ENCODE data around the gene SERAC1.

Gene SERAC1

GRCh38 chr6:158122048-158122447 lies 46.0 kb downstream of the SERAC1 start:
- no peaks in the 10 kb centered on the region for H3K27me3 Mint-ChIP-seq
- peaks cover 13% of the 10 kb centered on the region for H3K36me3 Mint-ChIP-seq (ENCODE audit: low read depth)
- H3K4me3 Mint-ChIP-seq, result no peak overlapping the region

GRCh38 chr6:158121335-158121734 lies 46.7 kb downstream of the SERAC1 start:
- peaks cover 16% of the 10 kb centered on the region for H3K36me3 Mint-ChIP-seq (ENCODE audit: low read depth)
- H3K4me3 Mint-ChIP-seq, result no peak overlapping the region
- H3K27me3 Mint-ChIP-seq, result no peaks in the 10 kb centered on the region
- no peaks in the 10 kb centered on the region for H3K4me1 Mint-ChIP-seq (ENCODE audit: low read depth)
- no peak for DNase-seq
- no peak overlapping the region for H3K27ac Mint-ChIP-seq
- no peaks in the 10 kb centered on the region for H3K9me3 Mint-ChIP-seq

More at GRCh38 chr6:158122048-158122447, 46.0 kb downstream of the SERAC1 start:
- no peaks in the 10 kb centered on the region for H3K9me3 Mint-ChIP-seq
- no peak for DNase-seq
- no peaks in the 10 kb centered on the region for H3K4me1 Mint-ChIP-seq (ENCODE audit: low read depth)
- no peak overlapping the region for H3K27ac Mint-ChIP-seq

- Mint-ChIP-seq H3K27ac (no peak overlapping the region), H3K4me1 (ENCODE audit: low read depth) (no peaks in the 10 kb centered on the region), H3K27me3 (no peaks in the 10 kb centered on the region), H3K4me3 (no peak overlapping the region), H3K9me3 (no peaks in the 10 kb centered on the region), H3K36me3 (ENCODE audit: low read depth) (peaks cover 22% of the 10 kb centered on the region)
- no peak for DNase-seq
Observed at GRCh38 chr6:158118886-158119285, 49.2 kb downstream of the SERAC1 start.

- no peaks in the 10 kb centered on the region for H3K27me3 Mint-ChIP-seq
- H3K27ac Mint-ChIP-seq, result no peak overlapping the region
- peaks cover 36% of the 10 kb centered on the region for H3K36me3 Mint-ChIP-seq (ENCODE audit: low read depth)
- no peaks in the 10 kb centered on the region for H3K4me1 Mint-ChIP-seq (ENCODE audit: low read depth)
- no peaks in the 10 kb centered on the region for H3K9me3 Mint-ChIP-seq
- no peak for DNase-seq
- H3K4me3 Mint-ChIP-seq, result no peak overlapping the region
Observed at GRCh38 chr6:158115508-158115907, 52.6 kb downstream of the SERAC1 start.

- peaks cover 36% of the 10 kb centered on the region for H3K36me3 Mint-ChIP-seq (ENCODE audit: low read depth)
- H3K27ac Mint-ChIP-seq, result no peak overlapping the region
- H3K9me3 Mint-ChIP-seq, result no peaks in the 10 kb centered on the region
- H3K4me3 Mint-ChIP-seq, result no peak overlapping the region
- DNase-seq, result no peak
- no peaks in the 10 kb centered on the region for H3K27me3 Mint-ChIP-seq
- H3K4me1 Mint-ChIP-seq (ENCODE audit: low read depth), result no peaks in the 10 kb centered on the region
Observed at GRCh38 chr6:158115102-158115501, 53.0 kb downstream of the SERAC1 start.

- Mint-ChIP-seq H3K4me1 (ENCODE audit: low read depth) (no peaks in the 10 kb centered on the region), H3K27me3 (no peaks in the 10 kb centered on the region)
Observed at GRCh38 chr6:158113802-158114201, 54.3 kb downstream of the SERAC1 start.

GRCh38 chr6:158111987-158112386 lies 56.1 kb downstream of the SERAC1 start:
- peaks cover 38% of the 10 kb centered on the region for H3K36me3 Mint-ChIP-seq (ENCODE audit: low read depth)
- no peaks in the 10 kb centered on the region for H3K27me3 Mint-ChIP-seq
- no peak overlapping the region for H3K27ac Mint-ChIP-seq
- H3K9me3 Mint-ChIP-seq, result no peaks in the 10 kb centered on the region
- no peaks in the 10 kb centered on the region for H3K4me1 Mint-ChIP-seq (ENCODE audit: low read depth)
- H3K4me3 Mint-ChIP-seq, result no peak overlapping the region
- no peak for DNase-seq

More at GRCh38 chr6:158113802-158114201, 54.3 kb downstream of the SERAC1 start:
- Mint-ChIP-seq H3K27ac (no peak overlapping the region), H3K36me3 (ENCODE audit: low read depth) (peaks cover 45% of the 10 kb centered on the region), H3K9me3 (no peaks in the 10 kb centered on the region), H3K4me3 (no peak overlapping the region)
- DNase-seq, result no peak

GRCh38 chr6:158110986-158111385 lies 57.1 kb downstream of the SERAC1 start:
- no peak for DNase-seq
- H3K27me3 Mint-ChIP-seq, result no peaks in the 10 kb centered on the region
- H3K4me1 Mint-ChIP-seq (ENCODE audit: low read depth), result no peaks in the 10 kb centered on the region
- peaks cover 36% of the 10 kb centered on the region for H3K36me3 Mint-ChIP-seq (ENCODE audit: low read depth)
- H3K27ac Mint-ChIP-seq, result no peak overlapping the region
- no peaks in the 10 kb centered on the region for H3K9me3 Mint-ChIP-seq
- H3K4me3 Mint-ChIP-seq, result no peak overlapping the region

- Mint-ChIP-seq H3K4me1 (ENCODE audit: low read depth) (no peaks in the 10 kb centered on the region), H3K27me3 (no peaks in the 10 kb centered on the region), H3K27ac (no peak overlapping the region), H3K36me3 (ENCODE audit: low read depth) (peaks cover 30% of the 10 kb centered on the region), H3K4me3 (no peak overlapping the region), H3K9me3 (no peaks in the 10 kb centered on the region)
- no peak for DNase-seq
Observed at GRCh38 chr6:158109748-158110147, 58.3 kb downstream of the SERAC1 start.

GRCh38 chr6:158104696-158105095 lies 63.4 kb downstream of the SERAC1 start:
- no peaks in the 10 kb centered on the region for H3K4me1 Mint-ChIP-seq (ENCODE audit: low read depth)
- peaks cover 21% of the 10 kb centered on the region for H3K36me3 Mint-ChIP-seq (ENCODE audit: low read depth)
- DNase-seq, result no peak
- no peaks in the 10 kb centered on the region for H3K9me3 Mint-ChIP-seq
- H3K4me3 Mint-ChIP-seq, result no peak overlapping the region
- H3K27ac Mint-ChIP-seq, result no peak overlapping the region
- no peaks in the 10 kb centered on the region for H3K27me3 Mint-ChIP-seq

GRCh38 chr6:158103228-158103627 lies 64.8 kb downstream of the SERAC1 start:
- Mint-ChIP-seq H3K9me3 (no peaks in the 10 kb centered on the region), H3K4me1 (ENCODE audit: low read depth) (no peaks in the 10 kb centered on the region), H3K36me3 (ENCODE audit: low read depth) (peaks cover 21% of the 10 kb centered on the region), H3K4me3 (no peak overlapping the region), H3K27me3 (no peaks in the 10 kb centered on the region), H3K27ac (no peak overlapping the region)
- DNase-seq, result no peak

GRCh38 chr6:158095671-158096070 lies 72.4 kb downstream of the SERAC1 start:
- Mint-ChIP-seq H3K9me3 (no peaks in the 10 kb centered on the region), H3K27ac (no peak overlapping the region), H3K36me3 (ENCODE audit: low read depth) (peaks cover 83% of the 10 kb centered on the region), H3K4me1 (ENCODE audit: low read depth) (no peaks in the 10 kb centered on the region), H3K4me3 (no peak overlapping the region), H3K27me3 (no peaks in the 10 kb centered on the region)
- DNase-seq, result no peak

GRCh38 chr6:158095031-158095430 lies 73.0 kb downstream of the SERAC1 start:
- H3K9me3 Mint-ChIP-seq, result no peaks in the 10 kb centered on the region
- no peaks in the 10 kb centered on the region for H3K27me3 Mint-ChIP-seq
- H3K27ac Mint-ChIP-seq, result no peak overlapping the region
- no peak overlapping the region for H3K4me3 Mint-ChIP-seq
- H3K36me3 Mint-ChIP-seq (ENCODE audit: low read depth), result peaks cover 86% of the 10 kb centered on the region
- no peaks in the 10 kb centered on the region for H3K4me1 Mint-ChIP-seq (ENCODE audit: low read depth)
- DNase-seq, result no peak

- Mint-ChIP-seq H3K9me3 (no peaks in the 10 kb centered on the region), H3K27ac (no peak overlapping the region), H3K4me3 (no peak overlapping the region), H3K36me3 (ENCODE audit: low read depth) (peaks cover 92% of the 10 kb centered on the region), H3K27me3 (no peaks in the 10 kb centered on the region), H3K4me1 (ENCODE audit: low read depth) (no peaks in the 10 kb centered on the region)
- no peak for DNase-seq
Observed at GRCh38 chr6:158092806-158093205, 75.3 kb downstream of the SERAC1 start.

GRCh38 chr6:158087224-158087867 lies 80.7 kb downstream of the SERAC1 start:
- Mint-ChIP-seq H3K27ac (no peak overlapping the region), H3K36me3 (ENCODE audit: low read depth) (peaks cover 93% of the 10 kb centered on the region), H3K4me1 (ENCODE audit: low read depth) (peaks cover 2% of the 10 kb centered on the region), H3K27me3 (no peaks in the 10 kb centered on the region), H3K9me3 (no peaks in the 10 kb centered on the region), H3K4me3 (no peak overlapping the region)
- no peak for DNase-seq
